HG03354 (cell line): Measurements from ENCODE around the gene SV2C.
"Not testable (repeated sequence)": the region's sequence is repeated elsewhere in the genome, so short reads cannot be mapped to it uniquely, and the experiment has no call there.

Experiments
- ATAC-seq: cut with Tn5 transposase; IDR thresholded peaks from one replicate; pipeline ENCODE4 v1.9.1; 2021; ENCODE audit warnings: mild to moderate bottlenecking; ENCODE audit not compliant: unreplicated experiment, poor library complexity, severe bottlenecking

SV2C gene

GRCh38 chr5:76234665-76235064 lies 151.5 kb downstream of the SV2C start:
- ATAC-seq: no peak

- no peak for ATAC-seq
These were observed 153.5 kb downstream of the SV2C start for GRCh38 chr5:76236684-76237083.

- ATAC-seq: no peak
These were observed 157.2 kb downstream of the SV2C start for GRCh38 chr5:76240336-76240735.

- ATAC-seq: not testable (repeated sequence)
These were observed 159.0 kb downstream of the SV2C start for GRCh38 chr5:76242155-76242554.

GRCh38 chr5:76245590-76245989 lies 162.4 kb downstream of the SV2C start:
- no peak for ATAC-seq

- no peak for ATAC-seq
These were observed 166.4 kb downstream of the SV2C start for GRCh38 chr5:76249621-76250020.

GRCh38 chr5:76250463-76250862 lies 167.3 kb downstream of the SV2C start:
- no peak for ATAC-seq

GRCh38 chr5:76251656-76252055 lies 168.5 kb downstream of the SV2C start:
- ATAC-seq: no peak

GRCh38 chr5:76252437-76252836 lies 169.3 kb downstream of the SV2C start:
- no peak for ATAC-seq

- no peak for ATAC-seq
These were observed 173.1 kb downstream of the SV2C start for GRCh38 chr5:76256116-76256889.

- ATAC-seq: no peak
These were observed 174.1 kb downstream of the SV2C start for GRCh38 chr5:76257225-76257833.

GRCh38 chr5:76257897-76258296 lies 174.7 kb downstream of the SV2C start:
- ATAC-seq: no peak

- no peak for ATAC-seq
These were observed 181.5 kb downstream of the SV2C start for GRCh38 chr5:76264681-76265080.

- ATAC-seq: no peak
These were observed 186.2 kb downstream of the SV2C start for GRCh38 chr5:76269259-76269931.

- no peak for ATAC-seq
These were observed 186.9 kb downstream of the SV2C start for GRCh38 chr5:76269932-76270610.

- ATAC-seq: no peak
These were observed 188.7 kb downstream of the SV2C start for GRCh38 chr5:76271836-76272235.

- ATAC-seq: no peak
These were observed 190.2 kb downstream of the SV2C start for GRCh38 chr5:76273206-76273885.

GRCh38 chr5:76274571-76274970 lies 191.4 kb downstream of the SV2C start:
- ATAC-seq: no peak

- no peak for ATAC-seq
These were observed 194.6 kb downstream of the SV2C start for GRCh38 chr5:76277736-76278135.

- ATAC-seq: no peak
These were observed 195.1 kb downstream of the SV2C start for GRCh38 chr5:76278261-76278789.
